ENCODE data around the gene MYOZ3.

DNA sequence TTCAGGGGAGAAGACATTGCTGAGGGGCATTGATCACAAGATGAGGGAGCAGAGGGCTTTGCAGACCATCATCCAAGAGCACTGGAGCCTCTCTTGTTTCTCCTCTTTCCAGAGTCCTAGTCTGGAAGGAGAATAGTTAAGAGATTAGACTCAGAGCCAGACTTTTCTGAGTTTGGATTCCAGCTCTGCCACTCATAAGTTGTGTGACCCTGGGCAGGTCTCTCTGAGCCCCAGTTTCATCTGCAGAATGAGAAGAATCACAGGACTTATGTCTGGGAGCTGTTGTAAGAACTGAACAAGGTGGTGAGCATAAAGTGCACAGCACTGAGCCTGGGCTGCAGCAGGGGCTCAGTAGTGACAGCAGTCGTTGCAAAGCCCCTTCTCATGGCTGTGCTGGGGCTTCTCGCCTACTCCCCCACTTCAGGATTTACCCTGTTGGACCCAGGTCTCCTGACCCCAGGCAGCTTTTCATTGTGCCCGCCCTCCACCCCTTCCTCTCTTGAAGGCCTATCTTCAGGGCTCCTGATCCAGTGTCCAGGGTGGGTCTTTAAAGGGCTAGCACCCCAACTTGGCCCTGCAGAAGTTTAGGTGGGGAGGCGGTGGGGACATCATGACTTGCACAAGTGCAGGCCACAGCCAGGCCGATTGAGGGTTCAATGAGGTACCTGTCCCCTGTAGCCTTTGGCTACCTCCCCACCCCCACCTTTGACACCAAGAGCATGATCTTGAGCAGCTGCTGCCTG lies 19.1 kb upstream of the MYOZ3 start:
- TF ChIP-seq, protein P1, sequence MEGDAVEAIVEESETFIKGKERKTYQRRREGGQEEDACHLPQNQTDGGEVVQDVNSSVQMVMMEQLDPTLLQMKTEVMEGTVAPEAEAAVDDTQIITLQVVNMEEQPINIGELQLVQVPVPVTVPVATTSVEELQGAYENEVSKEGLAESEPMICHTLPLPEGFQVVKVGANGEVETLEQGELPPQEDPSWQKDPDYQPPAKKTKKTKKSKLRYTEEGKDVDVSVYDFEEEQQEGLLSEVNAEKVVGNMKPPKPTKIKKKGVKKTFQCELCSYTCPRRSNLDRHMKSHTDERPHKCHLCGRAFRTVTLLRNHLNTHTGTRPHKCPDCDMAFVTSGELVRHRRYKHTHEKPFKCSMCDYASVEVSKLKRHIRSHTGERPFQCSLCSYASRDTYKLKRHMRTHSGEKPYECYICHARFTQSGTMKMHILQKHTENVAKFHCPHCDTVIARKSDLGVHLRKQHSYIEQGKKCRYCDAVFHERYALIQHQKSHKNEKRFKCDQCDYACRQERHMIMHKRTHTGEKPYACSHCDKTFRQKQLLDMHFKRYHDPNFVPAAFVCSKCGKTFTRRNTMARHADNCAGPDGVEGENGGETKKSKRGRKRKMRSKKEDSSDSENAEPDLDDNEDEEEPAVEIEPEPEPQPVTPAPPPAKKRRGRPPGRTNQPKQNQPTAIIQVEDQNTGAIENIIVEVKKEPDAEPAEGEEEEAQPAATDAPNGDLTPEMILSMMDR (IDR thresholded peaks at IDR 0.05): no peak
- TF ChIP-seq POLR2A (IDR thresholded peaks at IDR 0.05; ENCODE audit: low read depth) (no peak), POLR2AphosphoS5 (IDR thresholded peaks at IDR 0.05) (no peak), EP300 (IDR thresholded peaks at IDR 0.05) (no peak)

Data from esophagus muscularis mucosa (tissue), 4 donors.